ENCODE data around the gene CHST13.
A peak's percentile ranks its signal among the peaks of the same experiment; 100 is the strongest.

The CHST13 gene

GRCh38 chr3:126487151-126487771, 36.7 kb upstream of the CHST13 start:
- DNase-seq (ENCODE audit: low read depth), result peak; percentile 59

GRCh38 chr3:126488185-126488584, 35.8 kb upstream of the CHST13 start:
- DNase-seq (ENCODE audit: low read depth), result no peak

- no peak for DNase-seq (ENCODE audit: low read depth)
These were observed 34.9 kb upstream of the CHST13 start for GRCh38 chr3:126488886-126489569.

DNA sequence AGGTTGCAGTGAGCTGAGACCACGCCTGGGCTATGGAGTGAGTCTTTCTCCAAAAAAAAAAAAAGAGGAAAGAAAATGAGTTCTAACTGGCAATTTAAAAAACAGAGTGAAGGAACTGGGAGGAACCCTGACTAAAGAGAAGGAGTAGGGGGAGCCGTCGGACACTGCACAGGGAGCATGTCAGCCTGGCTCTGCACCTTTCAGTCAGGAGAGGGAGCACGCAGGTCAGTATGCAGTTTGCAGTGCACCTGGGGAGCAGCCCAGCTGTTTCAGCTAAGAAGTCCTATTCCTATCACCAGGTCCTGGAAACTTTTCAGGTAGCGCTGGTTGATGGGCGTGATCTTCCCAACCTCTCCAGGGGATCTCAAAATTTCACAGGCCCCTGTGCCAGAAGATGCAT, 33.3 kb upstream of the CHST13 start:
- DNase-seq (ENCODE audit: low read depth), result no peak

- no peak for DNase-seq (ENCODE audit: low read depth)
These were observed 32.5 kb upstream of the CHST13 start for GRCh38 chr3:126491221-126492013.

- DNase-seq (ENCODE audit: low read depth), result no peak
These were observed 30.9 kb upstream of the CHST13 start for GRCh38 chr3:126493051-126493450.

DNA sequence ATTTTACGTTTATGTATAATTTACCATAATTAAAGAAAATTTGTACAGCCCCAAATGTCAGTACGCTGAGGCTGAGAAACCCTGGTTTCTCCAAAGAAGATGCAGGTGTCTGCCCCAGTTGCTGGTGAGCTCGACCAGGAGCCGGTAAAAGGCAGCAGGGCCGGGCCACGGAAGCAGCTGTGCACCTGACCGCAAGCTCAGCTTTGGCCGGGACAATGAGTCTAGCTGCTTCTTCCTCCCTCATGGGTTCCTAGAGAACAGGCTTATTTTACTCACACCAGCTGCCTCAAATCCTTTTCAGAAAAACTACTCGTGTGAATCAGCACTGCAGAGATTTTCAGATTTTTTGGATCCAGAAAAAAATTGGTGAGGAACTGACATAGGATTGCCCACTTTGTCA, 30.2 kb upstream of the CHST13 start:
- DNase-seq (ENCODE audit: low read depth), result no peak

- DNase-seq (ENCODE audit: low read depth), result peak; percentile 33
These were observed 29.6 kb upstream of the CHST13 start for GRCh38 chr3:126494204-126494969.

DNA sequence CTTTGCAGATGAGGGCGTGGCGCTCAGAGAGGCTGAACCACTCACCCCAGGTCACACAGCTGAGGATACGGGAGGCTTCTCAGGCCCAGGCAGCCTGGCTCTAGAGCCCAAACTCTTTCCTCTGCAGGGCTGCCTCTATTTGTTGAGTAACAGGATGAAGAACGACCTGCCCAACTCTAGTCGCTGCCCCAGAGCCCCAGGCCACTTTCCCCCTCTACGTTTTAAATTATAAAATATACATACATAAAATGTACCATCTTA, 29.1 kb upstream of the CHST13 start:
- DNase-seq (ENCODE audit: low read depth), result no peak

DNA sequence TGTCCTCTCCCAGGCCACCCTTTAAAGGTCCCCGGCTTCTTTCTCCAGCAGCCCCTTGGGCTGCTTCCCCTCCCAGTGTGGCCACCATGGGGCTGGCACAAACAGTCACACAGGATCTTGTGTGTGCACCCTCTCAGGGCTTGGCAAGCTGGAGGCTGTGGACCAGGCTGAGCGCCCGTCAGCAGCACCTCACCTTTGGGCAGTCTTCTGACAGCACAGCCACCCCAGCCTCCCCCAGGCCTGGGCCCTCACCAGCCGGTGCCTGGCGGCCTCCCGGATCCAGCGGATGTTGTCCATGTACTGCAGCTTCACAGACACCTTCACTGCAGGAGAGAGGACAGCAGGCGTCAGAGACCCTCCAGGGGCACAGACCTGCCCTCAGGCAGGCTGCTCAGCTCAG, 28.2 kb upstream of the CHST13 start:
- no peak for DNase-seq (ENCODE audit: low read depth)

DNA sequence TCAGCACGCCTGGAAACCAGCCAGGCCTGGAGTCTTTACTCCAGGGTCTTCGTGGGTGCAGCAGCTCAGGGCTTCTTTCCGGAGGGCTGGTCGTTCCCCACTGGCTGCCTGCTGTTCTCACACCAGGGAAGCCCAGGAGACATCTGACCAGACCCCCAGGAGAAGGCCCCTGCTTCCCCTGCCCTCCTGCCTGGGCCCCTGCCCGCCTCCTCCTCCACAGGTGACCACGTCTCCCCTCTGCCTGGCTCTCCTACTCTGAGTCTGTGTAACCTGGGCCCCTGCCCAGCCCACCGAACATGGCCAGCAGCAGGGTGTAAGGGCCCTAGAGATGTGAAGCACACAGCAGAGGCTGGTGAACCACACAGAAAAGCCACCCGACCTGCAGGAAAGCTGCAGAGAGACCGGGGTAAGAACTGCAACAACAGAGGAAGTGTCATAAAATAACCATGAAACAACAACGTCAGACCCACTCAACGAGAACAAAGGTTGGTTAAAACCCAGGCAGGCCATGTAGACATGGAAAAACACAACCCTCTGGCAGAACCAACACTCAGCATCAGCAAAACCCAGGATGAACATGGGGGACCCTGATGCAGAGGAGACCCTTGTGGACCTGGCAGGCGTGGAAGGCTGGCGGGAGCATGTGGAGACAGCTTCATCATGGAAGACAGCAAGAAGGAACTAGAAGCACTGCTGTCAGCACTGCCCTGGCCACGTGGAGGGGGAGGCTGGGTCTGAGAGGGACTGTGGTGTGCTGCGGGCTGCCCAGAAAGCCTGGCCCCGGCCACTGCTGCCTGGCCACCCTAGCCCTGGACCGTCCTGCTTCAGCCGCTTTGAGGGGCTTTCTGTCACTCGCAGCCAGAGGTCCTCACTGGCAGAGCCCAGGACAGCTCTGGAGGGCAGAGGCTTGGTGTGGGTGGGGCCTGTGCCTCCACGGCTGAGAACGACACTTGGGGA, 26.8 kb upstream of the CHST13 start:
- DNase-seq (ENCODE audit: low read depth), result no peak

- no peak for DNase-seq (ENCODE audit: low read depth)
These were observed 26.0 kb upstream of the CHST13 start for GRCh38 chr3:126497956-126498355.

DNA sequence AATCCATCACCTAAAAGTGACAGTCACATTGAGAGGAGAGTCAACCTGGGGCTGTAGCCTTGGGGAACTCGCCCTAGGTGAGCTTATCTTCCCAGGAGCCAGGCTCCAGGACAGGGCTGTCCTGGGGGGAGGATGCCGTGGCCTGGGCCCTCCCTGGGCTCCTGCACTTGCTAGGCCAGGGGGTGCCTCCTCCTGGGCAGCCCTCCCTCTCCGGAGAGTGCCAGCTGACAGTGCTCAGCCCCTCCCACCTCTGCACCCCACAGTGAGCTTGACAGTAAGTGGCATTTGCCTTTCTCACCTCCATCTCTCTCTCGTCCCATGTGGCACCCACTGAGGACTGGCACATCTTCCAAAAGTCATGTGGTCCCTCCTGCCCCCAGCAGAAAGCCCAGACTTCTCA, 25.5 kb upstream of the CHST13 start:
- no peak for DNase-seq (ENCODE audit: low read depth)

DNA sequence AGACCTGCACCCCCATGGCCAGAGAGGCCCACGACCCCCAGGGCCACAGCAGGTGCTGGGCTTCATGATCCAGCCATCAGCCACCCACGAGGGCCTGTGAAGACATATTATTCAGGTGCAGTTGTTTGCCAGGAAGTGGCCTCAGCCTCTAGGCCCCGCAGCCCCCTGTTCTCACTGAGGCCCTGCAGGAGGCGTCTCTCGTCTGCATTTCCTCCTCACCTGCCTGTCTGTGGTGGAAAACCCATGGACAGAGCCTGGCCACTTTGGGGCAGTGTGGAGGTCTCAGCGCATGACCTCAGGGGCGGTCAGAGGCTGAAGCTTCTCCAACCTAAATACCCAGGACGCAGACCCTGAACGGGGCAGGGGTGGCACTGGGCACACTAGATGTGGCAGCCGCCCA, 25.0 kb upstream of the CHST13 start:
- DNase-seq (ENCODE audit: low read depth), result no peak

DNA sequence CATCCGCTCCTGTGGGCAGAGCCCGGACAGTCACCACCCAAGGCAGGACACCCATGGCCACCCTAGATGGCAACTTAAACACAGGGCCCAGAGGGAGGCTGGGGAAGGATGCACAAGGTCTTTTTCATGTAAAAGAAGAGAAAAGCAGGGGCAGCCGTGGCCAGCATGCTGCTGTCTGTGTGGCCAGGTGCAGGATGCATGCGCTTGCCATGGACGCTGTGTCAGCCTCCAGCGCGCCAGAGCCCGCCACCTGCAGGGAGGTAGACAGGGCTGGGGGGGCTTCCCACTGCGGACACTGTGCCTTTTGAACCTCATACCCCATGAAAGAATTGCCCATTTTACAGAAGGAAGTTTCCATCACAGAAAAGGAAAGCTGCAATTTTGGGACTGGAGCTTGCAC, 24.6 kb upstream of the CHST13 start:
- DNase-seq (ENCODE audit: low read depth), result no peak

DNA sequence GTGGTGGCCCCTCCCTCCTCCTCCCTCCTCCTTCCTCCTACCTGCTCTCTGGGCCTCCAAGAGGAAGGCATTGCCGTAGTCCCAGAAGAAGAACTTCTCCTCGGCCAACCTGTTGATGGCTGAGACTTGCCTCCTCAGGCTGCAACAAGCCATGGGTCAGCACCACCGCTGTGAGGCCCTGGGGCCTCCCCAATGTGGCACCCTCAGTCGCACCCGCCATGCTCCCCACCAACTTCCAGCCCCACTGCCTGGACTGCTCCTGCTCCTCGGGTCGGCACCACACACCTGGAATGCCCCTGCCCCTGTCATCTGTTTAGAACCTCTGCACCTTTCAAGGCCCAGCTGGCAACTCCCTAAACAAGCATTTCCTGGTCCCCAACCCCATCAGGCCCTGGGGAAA, 23.9 kb upstream of the CHST13 start:
- DNase-seq (ENCODE audit: low read depth), result no peak

GRCh38 chr3:126501054-126501453, 22.9 kb upstream of the CHST13 start:
- DNase-seq (ENCODE audit: low read depth), result no peak

DNA sequence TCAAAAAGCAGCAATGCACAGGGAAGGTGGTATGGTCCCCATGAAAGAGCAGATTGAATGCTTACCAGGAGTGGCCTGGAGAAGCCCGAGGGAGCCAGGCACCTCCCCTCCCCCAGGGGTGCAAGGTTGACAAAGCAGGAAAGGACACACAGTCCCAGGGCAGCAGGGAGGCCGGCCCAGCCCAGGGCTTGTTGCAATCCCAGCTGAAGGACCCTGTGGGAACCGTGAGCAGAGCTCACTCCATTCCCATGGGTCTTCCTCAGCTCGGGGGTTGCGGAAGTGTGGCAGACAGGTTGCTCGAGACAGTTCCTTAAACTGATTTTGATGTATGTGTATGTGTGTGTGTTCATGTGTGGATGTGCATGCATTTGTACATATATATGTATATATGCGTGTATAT, 22.2 kb upstream of the CHST13 start:
- no peak for DNase-seq (ENCODE audit: low read depth)

- DNase-seq (ENCODE audit: low read depth), result no peak
These were observed 21.3 kb upstream of the CHST13 start for GRCh38 chr3:126502656-126503055.

DNA sequence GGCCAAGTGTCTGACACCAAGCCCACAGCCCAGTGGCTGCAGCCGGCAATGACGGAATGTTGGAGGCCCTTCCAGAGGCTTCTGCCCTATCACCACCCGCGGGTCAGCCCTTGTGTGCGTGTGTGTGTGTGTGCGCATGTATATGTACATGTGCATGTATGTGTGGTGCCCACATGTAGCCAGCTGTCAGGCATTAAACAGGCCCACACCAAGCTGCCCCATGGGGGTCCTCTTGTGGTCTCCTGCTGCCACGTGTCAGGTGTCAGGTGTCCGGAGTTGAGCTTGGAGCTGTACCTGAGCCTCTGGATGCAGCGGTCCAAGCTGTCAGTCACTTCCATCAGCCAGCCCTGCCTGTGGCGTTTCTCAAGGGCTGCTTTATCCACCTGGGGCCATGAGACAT, 20.3 kb upstream of the CHST13 start:
- no peak for DNase-seq (ENCODE audit: low read depth)

DNA sequence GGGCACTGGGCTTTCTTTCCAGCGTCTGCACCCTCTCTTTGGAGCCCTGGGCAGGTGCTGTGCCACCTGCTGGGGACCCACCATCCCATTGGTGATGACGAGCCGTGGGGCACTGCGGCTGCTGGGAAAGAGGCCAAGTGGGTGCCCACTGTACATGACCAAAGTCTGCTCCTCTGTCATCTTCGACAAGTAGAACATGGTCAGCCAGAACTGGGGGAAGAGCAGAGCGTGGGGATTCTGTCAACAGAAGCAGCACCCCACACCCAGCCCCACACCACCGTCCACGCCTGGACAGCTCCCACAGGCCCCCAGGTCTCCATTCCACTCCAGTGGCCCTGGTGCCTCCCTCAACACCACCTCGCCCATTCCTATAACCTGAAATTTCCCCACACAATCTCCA, 16.1 kb upstream of the CHST13 start:
- no peak for DNase-seq (ENCODE audit: low read depth)

- peak; percentile 34 for DNase-seq (ENCODE audit: low read depth)
These were observed 15.4 kb upstream of the CHST13 start for GRCh38 chr3:126508564-126508964.

Data from EH (cell line).